Activated T-cell treated with anti-CD3 and anti-CD28 coated beads, Interleukin-2, amount 50 U/mL, for 1 hour (primary cell): ENCODE measurements around the gene HFE.

Experiments used
- DNase-seq: peaks from one replicate; pipeline ENCODE4 v3.0.0-alpha.2; 2020

The HFE gene

GRCh38 chr6:26140254-26140966 lies 53.2 kb downstream of the HFE start:
- no peak for DNase-seq

GRCh38 chr6:26140967-26141294 lies 53.7 kb downstream of the HFE start:
- no peak for DNase-seq

- DNase-seq, result no peak
These were observed 54.2 kb downstream of the HFE start for GRCh38 chr6:26141378-26141904.

- no peak for DNase-seq
These were observed 54.8 kb downstream of the HFE start for GRCh38 chr6:26142026-26142425.
